Keratinocyte (primary cell): ENCODE measurements around the gene LRRC15. TPM values are rescaled to one million over a fixed set of nuclear protein-coding genes. Genes with fewer than 3 reads are reported as not detected.

Experiments used
- DNase-seq: peaks from one replicate; pipeline ENCODE4 v3.0.0-alpha.2; 2011; ENCODE audit warnings: low read depth, missing footprints, low spot score
- FAIRE-seq: peaks from 2 replicates; lab custom pipeline; 2011; peaks lifted over from hg19 to GRCh38; lab: Jason Lieb, UNC
- H2AFZ ChIP-seq: 2 replicates; pipeline ENCODE4 v1.6.0; 2012; ENCODE audit warnings: low read length, control low read depth, inconsistent platforms; ENCODE audit not compliant: control insufficient read depth
- H3K27ac ChIP-seq: 2 replicates; pipeline ENCODE4 v1.5.1; 2011; ENCODE audit warnings: low read length; ENCODE audit not compliant: control insufficient read depth, insufficient read depth
- H3K27me3 ChIP-seq: 3 replicates; pipeline ENCODE4 v1.6.0; 2011; ENCODE audit warnings: low read length; ENCODE audit not compliant: control insufficient read depth, insufficient read depth; ENCODE audit errors: extremely low read depth
- H3K36me3 ChIP-seq, 2 experiments: 2 replicates in 1 of 2; 3 replicates in 1 of 2; pipeline ENCODE4 v1.5.1; 2011; ENCODE audit warnings: low read length in 2 of 2, mild to moderate bottlenecking in 1 of 2; ENCODE audit not compliant: control insufficient read depth in 2 of 2, insufficient read depth in 2 of 2; ENCODE audit errors: extremely low read depth in 1 of 2
- H3K4me1 ChIP-seq: 3 replicates; pipeline ENCODE4 v1.5.1; 2011; ENCODE audit warnings: low read length; ENCODE audit not compliant: control insufficient read depth, insufficient read depth; ENCODE audit errors: extremely low read depth
- H3K4me2 ChIP-seq: 3 replicates; pipeline ENCODE4 v1.6.0; 2011; ENCODE audit warnings: low read depth, low read length; ENCODE audit not compliant: control insufficient read depth, insufficient read depth; ENCODE audit errors: extremely low read depth
- H3K4me3 ChIP-seq, 3 experiments: fragments of 200-600 bp in 1 of 3; sonication (generic) in 1 of 3; 2 replicates in 2 of 3; 3 replicates in 1 of 3; pipeline ENCODE4 v1.5.1; 2011 to 2016; ENCODE audit warnings: low read length in 3 of 3, mild to moderate bottlenecking in 3 of 3, control low read depth in 2 of 3, inconsistent platforms in 1 of 3, low read depth in 1 of 3, mixed read lengths in 1 of 3, mixed run types in 1 of 3, moderate library complexity in 1 of 3; ENCODE audit not compliant: control insufficient read depth in 2 of 3, insufficient read depth in 2 of 3; ENCODE audit errors: extremely low read depth in 1 of 3
- H3K79me2 ChIP-seq: 2 replicates; pipeline ENCODE4 v1.6.0; 2012; ENCODE audit warnings: low read length; ENCODE audit not compliant: control insufficient read depth, insufficient read depth
- H3K9ac ChIP-seq: 3 replicates; pipeline ENCODE4 v1.6.0; 2011; ENCODE audit warnings: low read length; ENCODE audit not compliant: control insufficient read depth, insufficient read depth; ENCODE audit errors: extremely low read depth
- H3K9me1 ChIP-seq: 3 replicates; pipeline ENCODE4 v1.6.0; 2011; ENCODE audit warnings: low read length; ENCODE audit not compliant: control insufficient read depth, insufficient read depth; ENCODE audit errors: extremely low read depth
- H3K9me3 ChIP-seq: 2 replicates; pipeline ENCODE4 v1.5.1; 2012; ENCODE audit warnings: low read depth, low read length; ENCODE audit not compliant: control insufficient read depth
- H4K20me1 ChIP-seq: 3 replicates; pipeline ENCODE4 v1.6.0; 2011; ENCODE audit warnings: low read length; ENCODE audit not compliant: control insufficient read depth, insufficient read depth; ENCODE audit errors: extremely low read depth
- EZH2 ChIP-seq: IDR thresholded peaks from one replicate; pipeline ENCODE4 v1.6.1; 2012; ENCODE audit warnings: inconsistent platforms, mild to moderate bottlenecking, low read length, moderate library complexity
- dilution Hi-C: fragments of 300-500 bp; cut with MboI; formaldehyde crosslinking; loops from one replicate; pipeline ENCODE4 v1.7.0; 2020; ENCODE audit warnings: low sequenced_read_pairs; ENCODE audit not compliant: extremely low pct_ligation_motif_present
- polyA plus RNA-seq, 5 experiments: library from polyadenylated mRNA; depleted of rRNA in 3 of 5; stranded (reverse) in 3 of 5; stranded (forward) in 1 of 5; unstranded in 1 of 5; fragments of >200 nt; gene quantifications; 1 replicate in 1 of 5; 2 replicates in 3 of 5; 3 replicates in 1 of 5; pipeline versions ENCODE4 v1.2.1 to v1.2.3, GENCODE V29; 2011 to 2012; ENCODE audit warnings: missing spikeins in 2 of 5, low read depth in 1 of 5, low replicate concordance in 1 of 5
- TF ChIP-seq, protein P1 (sequence below), 3 experiments: IDR thresholded peaks in 1 of 3; conservative IDR thresholded peaks in 1 of 3; optimal IDR thresholded peaks in 1 of 3; 2 replicates in 2 of 3; 3 replicates in 1 of 3; pipeline versions ENCODE3 to v1.5.1; 2011; ENCODE audit warnings: low read length in 3 of 3, mild to moderate bottlenecking in 3 of 3, moderate library complexity in 2 of 3, control low read depth in 1 of 3, inconsistent platforms in 1 of 3; ENCODE audit not compliant: insufficient read depth in 2 of 3; ENCODE audit errors: extremely low read depth in 1 of 3

LRRC15 gene
- polyA plus RNA-seq, 1 donor (not counting 4 experiments of a cell fraction or from before 2014, with no cell fraction given), result not detected

DNA sequence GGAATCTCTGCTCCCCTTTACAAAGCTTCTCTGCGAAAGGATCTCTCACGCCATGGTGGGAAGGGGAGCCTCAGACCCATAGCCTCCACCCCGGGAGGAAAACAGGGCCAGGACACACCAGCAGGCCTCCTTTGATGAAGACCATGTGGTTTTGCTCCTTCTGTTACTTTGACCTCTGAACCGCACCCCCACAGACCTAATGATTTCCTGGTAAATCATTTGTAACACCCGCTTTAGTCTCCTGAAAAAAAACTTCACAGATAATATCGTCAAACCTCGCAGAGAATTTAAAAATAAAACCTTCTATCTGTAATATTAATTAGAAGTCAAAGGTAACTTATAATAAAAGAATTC, 36.7 kb downstream of the LRRC15 start:
- H3K27ac ChIP-seq, result no peak overlapping the region
- no peaks in the 10 kb centered on the region for H4K20me1 ChIP-seq
- H3K9ac ChIP-seq, result no peak overlapping the region
- H3K27me3 ChIP-seq, result no peaks in the 10 kb centered on the region
- H3K4me3 ChIP-seq, result no peak overlapping the region
- H3K9me3 ChIP-seq, result no peaks in the 10 kb centered on the region
- DNase-seq (no peak), FAIRE-seq (no peak)
- no peaks in the 10 kb centered on the region for H3K36me3 ChIP-seq
- no peaks in the 10 kb centered on the region for H3K9me1 ChIP-seq
- H3K79me2 ChIP-seq, result no peaks in the 10 kb centered on the region
- TF ChIP-seq, protein P1, sequence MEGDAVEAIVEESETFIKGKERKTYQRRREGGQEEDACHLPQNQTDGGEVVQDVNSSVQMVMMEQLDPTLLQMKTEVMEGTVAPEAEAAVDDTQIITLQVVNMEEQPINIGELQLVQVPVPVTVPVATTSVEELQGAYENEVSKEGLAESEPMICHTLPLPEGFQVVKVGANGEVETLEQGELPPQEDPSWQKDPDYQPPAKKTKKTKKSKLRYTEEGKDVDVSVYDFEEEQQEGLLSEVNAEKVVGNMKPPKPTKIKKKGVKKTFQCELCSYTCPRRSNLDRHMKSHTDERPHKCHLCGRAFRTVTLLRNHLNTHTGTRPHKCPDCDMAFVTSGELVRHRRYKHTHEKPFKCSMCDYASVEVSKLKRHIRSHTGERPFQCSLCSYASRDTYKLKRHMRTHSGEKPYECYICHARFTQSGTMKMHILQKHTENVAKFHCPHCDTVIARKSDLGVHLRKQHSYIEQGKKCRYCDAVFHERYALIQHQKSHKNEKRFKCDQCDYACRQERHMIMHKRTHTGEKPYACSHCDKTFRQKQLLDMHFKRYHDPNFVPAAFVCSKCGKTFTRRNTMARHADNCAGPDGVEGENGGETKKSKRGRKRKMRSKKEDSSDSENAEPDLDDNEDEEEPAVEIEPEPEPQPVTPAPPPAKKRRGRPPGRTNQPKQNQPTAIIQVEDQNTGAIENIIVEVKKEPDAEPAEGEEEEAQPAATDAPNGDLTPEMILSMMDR (optimal IDR thresholded peaks at IDR 0.05 in 1 of 3, IDR thresholded peaks at IDR 0.05 in 1 of 3, conservative IDR thresholded peaks at IDR 0.05 in 1 of 3; ENCODE audit: extremely low read depth in 1 of 3, insufficient read depth in 2 of 3, low read length in 3 of 3), result no peak
- no peak for TF ChIP-seq EZH2
- no peak overlapping the region for H2AFZ ChIP-seq
- H3K4me1 ChIP-seq, result peaks cover 22% of the 10 kb centered on the region
- peak overlapping the region; percentile 84 for H3K4me2 ChIP-seq
- dilution Hi-C loops, result no loop called here

DNA sequence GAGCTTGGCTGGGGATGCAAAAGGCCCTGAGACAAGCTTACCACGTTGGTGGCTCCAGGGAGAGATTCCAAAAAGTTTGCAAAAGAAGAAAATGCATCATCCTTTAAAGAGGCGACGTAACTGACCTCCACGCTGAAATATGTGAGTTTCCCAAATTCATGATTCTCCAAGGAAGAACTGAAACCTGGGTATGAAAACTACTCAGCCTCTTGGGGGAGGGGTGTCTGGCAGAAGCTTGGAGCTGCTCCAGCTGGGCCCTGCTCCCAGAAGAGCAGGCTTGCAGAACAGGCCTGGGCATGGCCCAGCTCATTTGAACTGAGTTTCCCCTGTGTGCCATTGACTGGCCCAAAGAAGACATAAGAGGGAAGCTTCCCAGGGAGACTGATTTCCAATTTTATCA, 39.0 kb downstream of the LRRC15 start:
- H3K9ac ChIP-seq, result no peak overlapping the region
- dilution Hi-C loops, result no loop called here
- peak overlapping the region; percentile 62 for H3K27ac ChIP-seq
- H3K36me3 ChIP-seq, result no peaks in the 10 kb centered on the region
- H3K79me2 ChIP-seq, result no peaks in the 10 kb centered on the region
- H3K4me2 ChIP-seq, result peak overlapping the region; percentile 76
- H3K9me1 ChIP-seq, result no peaks in the 10 kb centered on the region
- peaks cover 31% of the 10 kb centered on the region for H3K4me1 ChIP-seq
- no peak for TF ChIP-seq EZH2
- TF ChIP-seq, protein P1 (optimal IDR thresholded peaks at IDR 0.05 in 1 of 3, IDR thresholded peaks at IDR 0.05 in 1 of 3, conservative IDR thresholded peaks at IDR 0.05 in 1 of 3; ENCODE audit: extremely low read depth in 1 of 3, insufficient read depth in 2 of 3, low read length in 3 of 3), result no peak
- H4K20me1 ChIP-seq, result no peaks in the 10 kb centered on the region
- peak; percentile 83 for DNase-seq
- H3K9me3 ChIP-seq, result peaks cover 1% of the 10 kb centered on the region
- H3K4me3 ChIP-seq, result no peak overlapping the region
- H2AFZ ChIP-seq, result peak overlapping the region; percentile 16
- no peaks in the 10 kb centered on the region for H3K27me3 ChIP-seq
- FAIRE-seq, result peak; percentile 67
